ENCODE results near the gene AZI2.

Gene AZI2

DNA sequence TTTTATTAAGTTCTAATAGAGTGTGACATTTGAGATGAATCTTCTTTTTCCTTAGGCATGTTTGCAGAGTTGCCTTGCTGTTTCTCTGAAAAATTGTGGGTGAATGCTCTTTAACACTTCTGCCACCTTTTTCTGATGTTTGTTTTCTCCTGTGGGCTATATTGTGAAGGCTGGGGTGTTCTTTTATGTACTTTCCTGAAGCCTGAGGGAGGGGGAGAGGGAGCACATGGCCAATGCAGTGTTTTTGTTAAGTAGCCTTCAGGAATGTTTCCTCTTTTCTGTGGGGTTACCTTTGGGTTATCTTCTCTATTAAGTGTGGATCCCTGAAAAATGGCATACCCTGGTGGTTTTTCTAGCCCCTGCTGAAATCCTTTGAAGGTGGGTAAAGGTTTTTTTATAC is 57.0 kb downstream of the AZI2 start:
- DNase-seq, result no peak
- Histone ChIP-seq H3K9me3 (no peaks in the 10 kb centered on the region), H3K4me3 (no peak overlapping the region), H3K27me3 (no peaks in the 10 kb centered on the region), H3K4me1 (no peaks in the 10 kb centered on the region), H3K36me3 (peaks cover 0 to 5% (median 0%) of the 10 kb centered on the region in 3 donors), H3K27ac (no peak overlapping the region)
- intact Hi-C loops (cut with DNase I; ENCODE audit: low total_unique reads), result no loop called here
- no peak for TF ChIP-seq CTCF (IDR thresholded peaks at IDR 0.05)

- DNase-seq, result no peak
- peaks cover 0 to 5% (median 0%) of the 10 kb centered on the region in 3 donors for H3K36me3 ChIP-seq
- intact Hi-C loops (cut with DNase I; ENCODE audit: low total_unique reads), result no loop called here
- H3K4me3 ChIP-seq, result no peak overlapping the region
- no peaks in the 10 kb centered on the region for H3K9me3 ChIP-seq
- H3K27ac ChIP-seq, result no peak overlapping the region
- H3K4me1 ChIP-seq, result no peaks in the 10 kb centered on the region
- H3K27me3 ChIP-seq, result no peaks in the 10 kb centered on the region
- no peak for TF ChIP-seq CTCF (IDR thresholded peaks at IDR 0.05)
These were observed 57.7 kb downstream of the AZI2 start for GRCh38 chr3:28290863-28291300.

GRCh38 chr3:28287046-28287445 is 61.6 kb downstream of the AZI2 start:
- peaks cover 0 to 5% (median 0%) of the 10 kb centered on the region in 3 donors for H3K36me3 ChIP-seq
- H3K4me1 ChIP-seq, result no peaks in the 10 kb centered on the region
- no peak for TF ChIP-seq CTCF (IDR thresholded peaks at IDR 0.05)
- intact Hi-C loops (cut with DNase I; ENCODE audit: low total_unique reads), result no loop called here
- H3K27ac ChIP-seq, result no peak overlapping the region
- DNase-seq, result no peak
- no peak overlapping the region for H3K4me3 ChIP-seq
- no peaks in the 10 kb centered on the region for H3K9me3 ChIP-seq
- H3K27me3 ChIP-seq, result no peaks in the 10 kb centered on the region

DNA sequence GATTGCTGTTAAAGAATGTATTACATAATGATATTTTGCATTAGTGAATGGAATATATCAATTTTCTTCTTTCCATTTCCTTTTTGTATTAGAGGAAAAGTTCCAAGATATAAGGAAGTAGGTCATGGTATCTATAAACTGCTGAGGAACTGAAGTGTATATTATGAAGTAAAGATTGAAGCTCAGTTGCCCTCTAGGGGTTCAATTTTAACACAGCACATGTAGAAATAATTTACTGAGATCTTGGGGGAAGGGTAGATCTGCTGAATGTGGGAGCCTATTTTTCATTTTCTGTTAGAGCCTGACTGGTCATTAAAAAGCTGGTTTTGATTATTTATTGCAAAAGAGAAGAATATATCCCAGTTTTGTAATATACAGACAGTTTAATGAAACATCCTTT is 62.0 kb downstream of the AZI2 start:
- intact Hi-C loops (cut with DNase I; ENCODE audit: low total_unique reads), result no loop called here

DNA sequence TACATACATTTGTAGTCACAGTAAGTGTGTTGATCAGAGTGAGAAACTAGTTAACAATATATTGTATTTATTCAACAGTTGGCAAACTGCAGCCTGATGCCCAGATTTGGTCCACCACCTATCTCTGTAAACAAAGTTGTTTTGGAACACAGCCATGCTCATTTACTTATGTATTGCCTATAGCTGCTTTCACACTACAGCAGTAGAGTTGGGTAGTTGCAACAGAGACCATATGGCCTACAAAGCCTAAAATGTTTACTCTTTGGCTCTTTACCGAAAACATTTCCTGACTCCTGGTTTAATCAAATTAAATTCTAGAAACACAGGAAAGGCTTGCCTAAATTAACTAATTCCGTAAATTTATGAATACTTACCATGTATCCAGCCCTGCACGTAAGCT is 67.8 kb downstream of the AZI2 start:
- no peaks in the 10 kb centered on the region for H3K9me3 ChIP-seq
- intact Hi-C loops (cut with DNase I; ENCODE audit: low total_unique reads), result no loop called here
- peaks cover 0 to 2% (median 0%) of the 10 kb centered on the region in 3 donors for H3K36me3 ChIP-seq
- peaks cover 0 to 10% (median 0%) of the 10 kb centered on the region in 4 donors for H3K4me1 ChIP-seq
- no peak for TF ChIP-seq CTCF (IDR thresholded peaks at IDR 0.05)
- H3K27me3 ChIP-seq, result no peaks in the 10 kb centered on the region
- DNase-seq, result no peak
- H3K4me3 ChIP-seq, result no peak overlapping the region
- H3K27ac ChIP-seq, result no peak overlapping the region

More for the DNA sequence above, 62.0 kb downstream of the AZI2 start:
- no peak overlapping the region for H3K4me3 ChIP-seq
- H3K27me3 ChIP-seq, result no peaks in the 10 kb centered on the region
- H3K36me3 ChIP-seq, result peaks cover 0 to 5% (median 0%) of the 10 kb centered on the region in 3 donors
- H3K9me3 ChIP-seq, result no peaks in the 10 kb centered on the region
- peak; percentile 45 to 55 for TF ChIP-seq CTCF (IDR thresholded peaks at IDR 0.05)
- H3K27ac ChIP-seq, result no peak overlapping the region
- no peaks in the 10 kb centered on the region for H3K4me1 ChIP-seq
- no peak for DNase-seq

DNA sequence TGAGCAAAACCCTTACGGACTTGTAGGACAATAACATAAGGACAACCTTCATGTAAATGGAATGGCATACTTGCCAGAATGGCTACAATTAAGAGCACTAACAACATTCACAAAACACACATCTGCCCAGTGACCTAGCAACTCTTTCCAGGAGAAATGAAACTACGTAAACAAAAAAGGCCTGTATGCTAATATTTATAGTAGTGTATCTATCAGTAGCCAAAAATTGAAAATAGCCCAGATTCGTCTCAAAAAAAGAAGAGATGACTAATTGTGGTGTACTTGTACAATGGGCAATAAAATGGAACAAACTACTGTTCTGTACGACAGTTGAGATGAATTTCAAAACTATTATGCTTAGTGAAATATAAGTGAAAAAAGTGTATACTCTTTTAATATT is 68.9 kb downstream of the AZI2 start:
- DNase-seq, result no peak
- peaks cover 0 to 10% (median 0%) of the 10 kb centered on the region in 4 donors for H3K4me1 ChIP-seq
- no peak overlapping the region for H3K4me3 ChIP-seq
- no peaks in the 10 kb centered on the region for H3K9me3 ChIP-seq
- intact Hi-C loops (cut with DNase I; ENCODE audit: low total_unique reads), result no loop called here
- no peak overlapping the region for H3K27ac ChIP-seq
- TF ChIP-seq CTCF (IDR thresholded peaks at IDR 0.05), result no peak
- H3K27me3 ChIP-seq, result no peaks in the 10 kb centered on the region
- peaks cover 4 to 12% (median 4%) of the 10 kb centered on the region in 3 donors for H3K36me3 ChIP-seq
